HS-5 (cell line): ENCODE measurements around the gene PAQR6.

Experiments used
- DNase-seq: peaks from one replicate; pipeline ENCODE4 v3.0.0-alpha.2; 2012; ENCODE audit warnings: low read depth

Gene PAQR6

DNA sequence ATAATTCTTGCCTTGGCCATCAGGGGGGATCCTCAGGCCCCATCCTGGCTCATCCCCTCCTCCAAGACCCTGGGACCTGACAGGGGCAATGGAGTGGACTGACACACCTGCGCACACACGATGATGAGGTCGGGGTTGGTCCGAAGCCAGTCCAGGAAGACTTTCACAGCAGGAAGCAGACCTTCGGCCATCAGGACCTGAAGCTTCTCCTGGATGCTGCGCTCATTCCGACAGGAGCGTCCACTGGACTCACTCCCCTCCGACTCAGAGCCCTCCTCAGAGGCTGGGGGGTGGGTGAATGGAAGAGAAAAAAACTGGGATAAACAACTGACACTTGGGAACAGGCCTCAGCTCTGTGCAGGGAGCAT, 15.4 kb upstream of the PAQR6 start:
- no peak for DNase-seq

DNA sequence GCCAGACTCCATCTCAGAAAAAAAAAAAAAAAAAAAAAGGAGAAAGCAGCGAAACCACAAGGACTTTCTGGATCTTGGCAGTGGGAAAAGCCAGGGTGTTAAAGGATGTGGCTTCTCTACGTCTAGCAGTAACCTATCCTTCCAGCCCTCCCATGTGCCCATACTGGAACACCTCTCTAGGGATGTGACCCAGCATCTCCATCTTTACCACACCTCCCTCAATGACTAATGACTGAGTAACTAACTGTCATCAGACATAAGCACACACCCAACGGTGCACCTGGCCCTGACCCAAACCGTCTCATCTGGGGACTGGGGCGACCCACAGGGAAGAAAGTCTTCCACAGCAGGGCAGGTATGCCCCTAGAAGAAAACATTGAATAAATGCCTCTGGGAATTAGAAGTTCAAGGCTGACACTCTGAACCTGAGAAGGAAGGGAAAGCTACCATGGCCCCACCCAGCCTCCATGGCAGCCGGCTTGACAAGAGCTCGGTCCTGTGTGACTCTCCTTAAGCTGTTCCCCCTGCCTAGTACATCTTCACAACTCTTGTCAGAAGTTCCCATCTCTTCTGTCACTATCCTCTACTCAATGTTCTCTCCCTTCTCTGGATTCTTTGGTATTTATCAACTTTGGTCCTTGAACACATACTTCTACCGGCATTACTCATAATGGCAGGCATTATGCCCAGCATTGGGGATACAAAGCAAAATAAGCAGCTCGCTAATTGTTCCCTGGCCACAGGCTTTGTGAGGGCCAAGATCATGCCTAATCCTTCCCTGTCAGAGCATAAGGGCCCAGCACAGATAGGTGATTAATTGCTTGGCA, 14.8 kb upstream of the PAQR6 start:
- peak; percentile 83 for DNase-seq

DNA sequence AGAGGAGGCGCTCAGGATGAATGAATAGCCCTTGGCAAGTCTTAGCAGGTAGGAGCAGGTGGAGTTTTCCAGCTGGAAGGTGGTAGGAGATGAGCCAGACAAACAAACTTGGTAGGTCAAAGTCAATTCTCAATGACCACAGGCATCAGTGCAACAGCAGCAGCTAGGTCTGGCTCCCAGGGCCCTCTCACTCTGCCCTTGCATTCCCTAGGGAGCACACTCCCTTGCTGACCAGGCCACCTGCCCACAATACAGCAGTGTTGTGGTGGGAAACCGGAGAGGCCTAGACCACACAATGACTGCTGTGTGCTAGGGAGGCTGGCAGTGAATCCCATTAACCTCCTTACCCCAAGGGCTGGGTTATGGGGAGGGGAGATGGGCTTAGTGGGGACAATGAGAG, 13.0 kb upstream of the PAQR6 start:
- DNase-seq, result no peak

DNA sequence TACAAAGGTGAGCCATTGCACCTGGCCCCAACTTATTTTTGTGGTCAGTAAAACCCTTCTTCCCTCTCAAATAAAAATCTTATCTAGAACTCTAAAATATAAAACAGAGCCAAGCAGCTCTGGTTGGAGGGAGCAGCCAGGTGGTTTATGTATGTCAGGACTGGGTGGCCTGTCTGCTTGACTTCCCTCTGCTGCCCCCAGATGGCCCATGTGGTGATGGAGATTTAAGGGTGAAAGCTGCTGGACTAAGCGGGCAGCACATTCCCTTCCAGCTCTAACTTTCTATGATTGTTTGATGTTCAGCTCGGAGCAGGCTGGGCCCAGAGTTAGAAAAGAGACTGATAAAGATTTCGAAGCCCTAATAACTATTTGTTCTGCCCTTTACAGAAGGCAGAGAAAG, 11.9 kb upstream of the PAQR6 start:
- DNase-seq, result no peak

DNA sequence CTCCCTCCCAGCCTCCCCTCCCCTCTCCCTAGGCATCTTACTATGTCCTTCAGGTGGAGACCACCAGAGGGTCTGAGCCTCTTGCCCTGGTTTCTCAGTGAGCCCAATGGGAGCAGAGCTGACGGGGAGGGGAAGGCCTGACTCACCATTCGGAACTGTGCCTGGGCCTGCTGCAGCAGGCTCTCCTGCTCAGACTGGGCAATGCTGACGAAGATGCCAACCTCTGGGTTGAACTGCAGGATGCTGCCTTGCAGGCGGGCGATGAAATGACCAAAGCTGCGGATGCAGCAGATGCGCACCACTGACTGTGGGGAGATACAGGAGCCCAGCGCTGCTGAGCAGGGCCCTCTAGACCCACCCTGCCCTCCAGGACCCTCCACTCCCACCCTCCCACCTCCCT, 11.0 kb upstream of the PAQR6 start:
- DNase-seq, result no peak

DNA sequence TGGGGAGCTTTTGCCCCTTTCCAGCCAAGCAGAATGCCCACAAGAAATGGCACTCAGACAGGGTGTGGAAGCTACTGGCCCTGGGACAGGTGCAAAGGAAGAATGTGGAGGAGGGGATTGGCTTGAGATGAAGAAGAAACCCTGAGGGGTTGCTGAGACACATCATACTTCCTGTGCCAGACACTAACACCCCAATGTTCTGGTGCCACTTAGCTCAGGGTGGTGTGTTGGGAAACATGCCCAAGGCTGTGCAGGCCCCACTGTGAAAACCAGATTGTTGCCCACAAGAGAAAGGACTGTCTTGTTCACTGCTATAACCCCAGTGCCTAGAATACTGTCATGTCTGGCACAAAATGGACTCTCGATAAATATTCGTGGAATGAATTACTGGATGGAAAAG, 9.9 kb upstream of the PAQR6 start:
- DNase-seq, result no peak

DNA sequence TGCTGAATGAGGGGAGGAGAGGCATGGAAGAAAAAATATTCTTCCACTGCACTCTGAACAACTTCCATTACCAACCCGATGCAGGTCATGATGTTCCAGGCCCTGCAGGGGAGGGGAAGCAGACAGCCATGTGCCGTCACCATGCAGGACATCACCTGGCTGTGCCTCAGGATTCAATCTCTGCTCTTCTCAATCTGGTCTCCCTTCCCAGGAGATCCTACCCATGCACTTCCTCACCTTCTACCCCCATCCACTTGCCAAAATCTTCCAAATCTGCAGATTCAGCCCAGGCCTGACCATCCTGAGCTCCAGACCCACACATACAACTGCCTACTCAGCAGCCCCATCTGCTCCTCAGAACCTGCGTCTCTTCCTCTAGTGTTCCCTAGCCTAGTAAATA, 5.8 kb upstream of the PAQR6 start:
- no peak for DNase-seq

DNA sequence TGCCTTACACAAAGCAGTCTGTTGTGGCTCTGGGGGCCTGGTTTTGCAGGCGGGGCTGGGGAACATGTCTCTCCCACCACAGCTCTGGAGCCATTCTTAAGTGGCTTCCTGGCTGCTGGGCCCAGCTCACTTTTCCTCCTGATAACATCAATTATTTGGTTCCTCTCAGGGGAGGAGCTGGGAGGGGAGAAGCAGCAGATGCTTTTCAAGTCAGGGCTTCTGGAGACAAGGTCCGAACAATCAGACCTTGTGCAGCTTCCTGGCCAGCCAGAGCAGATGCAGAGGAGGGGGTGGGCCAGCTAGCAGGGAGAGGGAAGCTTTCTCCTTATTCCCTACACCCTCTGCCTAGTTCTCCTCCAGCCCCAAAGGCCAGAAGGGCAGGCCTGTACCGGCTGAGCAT, 3.7 kb upstream of the PAQR6 start:
- no peak for DNase-seq

DNA sequence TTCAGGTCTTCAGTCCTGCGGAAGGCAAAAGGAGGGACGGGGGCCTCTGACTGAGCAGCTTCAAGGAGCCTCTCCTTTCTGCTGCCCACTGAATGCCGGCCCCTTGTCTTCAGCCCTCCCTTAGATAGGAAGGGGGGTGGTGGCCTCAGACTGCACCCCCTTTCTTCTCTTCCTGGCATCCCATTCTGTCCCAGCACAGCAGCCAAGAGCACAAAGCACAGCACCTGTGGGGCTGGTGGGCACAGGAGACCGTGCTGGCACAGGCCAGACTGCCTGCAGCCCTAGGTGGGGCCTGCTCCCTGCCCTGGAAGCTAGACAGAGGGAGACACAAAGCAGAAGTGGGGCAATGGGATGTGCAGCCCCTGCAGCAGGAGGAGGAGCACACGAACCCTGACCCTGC, 1.7 kb upstream of the PAQR6 start:
- DNase-seq, result no peak

DNA sequence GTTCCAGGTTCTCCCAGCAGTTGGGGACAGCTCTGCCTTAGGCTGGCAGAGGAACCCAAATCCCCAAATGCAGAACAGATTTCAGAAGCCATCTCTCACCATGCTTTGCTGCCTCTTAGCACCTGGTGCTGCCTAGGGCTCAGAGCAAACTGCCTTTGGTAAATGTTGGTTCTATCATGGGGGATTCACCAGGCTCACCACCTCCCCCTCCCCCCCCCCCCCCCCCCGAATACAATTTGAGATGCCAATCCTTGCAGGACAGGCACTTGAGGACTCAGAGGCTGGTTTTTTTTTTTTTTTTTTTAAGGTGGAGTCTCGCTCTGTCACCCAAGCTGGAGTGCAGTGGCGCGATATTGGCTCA, 447 bp upstream of the PAQR6 start:
- no peak for DNase-seq

DNA sequence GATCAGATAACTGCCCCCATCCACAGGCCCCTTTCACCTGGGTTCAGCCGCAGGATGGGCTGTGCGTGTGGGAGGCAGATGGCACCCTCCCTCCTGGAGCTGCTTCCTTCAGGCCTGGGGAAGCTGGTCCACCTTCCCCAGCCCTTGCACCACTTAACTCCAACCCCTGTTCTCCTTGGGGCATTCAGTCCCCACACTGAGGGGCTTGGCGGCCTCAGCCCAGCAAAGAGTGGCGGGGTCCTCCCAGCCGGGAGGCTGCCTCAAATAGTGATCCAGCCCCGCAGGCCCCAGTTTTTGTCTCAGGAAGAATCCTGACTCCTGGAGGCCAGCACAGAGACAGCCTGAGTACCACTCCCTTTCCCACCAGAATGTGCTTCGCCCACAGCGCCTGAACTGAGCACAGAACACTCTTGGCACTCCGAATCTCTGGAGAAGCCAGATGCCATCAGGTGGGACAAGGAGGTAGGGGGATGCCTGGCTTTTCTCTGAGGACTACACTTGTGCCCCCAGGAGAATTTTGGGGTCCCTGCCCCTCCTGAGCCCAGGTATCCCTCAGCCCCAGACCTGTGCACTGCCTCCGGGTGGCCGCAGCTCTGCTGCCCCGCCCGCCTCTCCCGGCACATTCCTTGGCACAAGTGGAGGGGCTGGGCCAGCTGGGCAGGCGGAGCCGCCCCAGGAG, 936 bp downstream of the PAQR6 start:
- DNase-seq, result no peak

DNA sequence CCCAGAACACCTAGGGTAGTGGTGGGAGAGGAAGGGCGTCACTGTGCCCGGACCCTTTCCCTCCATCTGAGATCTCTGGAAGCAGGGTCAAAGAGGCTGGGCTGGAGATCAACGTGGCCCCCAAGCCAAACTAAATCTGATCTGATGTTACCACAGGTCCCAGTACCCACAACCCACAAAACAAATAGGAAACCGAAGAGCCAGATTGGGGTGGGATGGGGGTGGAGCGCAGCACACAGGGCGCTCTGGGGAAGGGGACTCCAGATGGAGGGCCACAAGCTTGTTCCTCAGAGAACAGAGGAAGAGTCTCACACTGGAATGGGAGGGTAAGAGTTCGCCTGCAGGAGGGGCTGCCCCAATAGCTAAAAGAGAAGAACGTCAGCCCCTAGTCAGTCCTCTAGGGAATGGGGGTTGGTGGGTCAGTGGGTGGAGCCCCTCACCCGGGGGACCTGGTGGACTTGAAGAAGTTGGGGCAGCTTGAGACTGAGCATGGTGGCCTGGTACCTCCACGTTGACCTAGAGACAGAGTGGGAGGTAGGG, 1.5 kb downstream of the PAQR6 start:
- no peak for DNase-seq

DNA sequence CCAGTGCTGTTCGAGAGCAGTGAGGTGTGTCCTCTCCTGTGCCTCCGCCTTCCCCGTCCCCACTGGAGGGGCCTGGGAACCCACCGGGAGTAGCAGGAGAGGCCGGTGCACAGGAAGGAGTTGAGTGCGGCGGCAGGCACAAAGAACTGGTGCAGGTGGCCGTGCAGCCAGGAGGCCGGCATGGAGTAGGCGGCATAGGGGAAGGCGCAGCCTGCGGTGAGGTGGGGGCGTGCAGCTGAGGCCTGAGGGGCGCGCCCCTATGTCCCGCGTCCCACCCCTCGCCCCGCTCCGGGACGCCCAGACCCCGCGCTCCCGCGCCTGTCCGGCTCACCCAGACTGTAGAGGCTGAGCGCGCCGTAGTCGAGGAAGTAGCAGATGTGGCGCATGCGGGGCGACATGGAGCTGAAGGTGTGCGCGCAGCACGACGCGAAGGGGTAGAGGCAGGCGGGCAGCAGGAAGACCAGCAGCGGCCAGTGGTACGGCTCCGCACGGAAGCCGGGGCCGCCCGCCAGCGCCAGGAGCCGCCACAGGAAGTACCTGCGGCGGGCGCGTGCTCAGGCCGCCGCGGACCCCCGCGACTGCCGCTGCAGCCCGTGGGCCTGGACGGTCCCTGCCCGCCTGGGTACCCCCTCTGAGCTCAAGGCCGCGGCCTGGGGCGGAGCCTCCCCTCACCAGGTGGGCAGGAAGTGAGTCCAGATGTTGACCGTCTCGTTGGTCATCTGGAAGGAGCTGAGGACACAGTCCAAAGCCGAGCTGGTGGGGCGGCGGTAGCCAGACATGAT, 2.2 kb downstream of the PAQR6 start:
- no peak for DNase-seq

DNA sequence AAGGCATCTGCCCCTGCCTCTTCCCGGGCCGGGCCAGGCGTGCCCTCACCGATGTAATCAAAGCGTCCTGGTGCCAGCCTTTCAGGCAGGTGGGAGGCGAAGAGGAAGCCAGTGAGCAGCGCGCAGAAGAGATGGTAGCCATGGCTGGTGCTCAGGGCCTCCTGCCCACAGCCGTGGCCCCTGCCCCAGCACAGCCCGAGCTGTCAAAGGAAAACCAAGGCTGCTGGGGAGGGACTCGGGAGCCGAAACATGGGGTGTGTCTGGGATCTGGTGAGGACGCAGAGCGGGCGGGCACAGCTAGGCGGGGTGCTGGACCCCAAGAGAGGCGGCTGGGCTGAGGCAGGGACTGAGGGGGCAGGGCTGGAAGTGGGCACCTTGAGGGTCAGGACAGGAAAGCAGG, 3.1 kb downstream of the PAQR6 start:
- DNase-seq, result no peak

DNA sequence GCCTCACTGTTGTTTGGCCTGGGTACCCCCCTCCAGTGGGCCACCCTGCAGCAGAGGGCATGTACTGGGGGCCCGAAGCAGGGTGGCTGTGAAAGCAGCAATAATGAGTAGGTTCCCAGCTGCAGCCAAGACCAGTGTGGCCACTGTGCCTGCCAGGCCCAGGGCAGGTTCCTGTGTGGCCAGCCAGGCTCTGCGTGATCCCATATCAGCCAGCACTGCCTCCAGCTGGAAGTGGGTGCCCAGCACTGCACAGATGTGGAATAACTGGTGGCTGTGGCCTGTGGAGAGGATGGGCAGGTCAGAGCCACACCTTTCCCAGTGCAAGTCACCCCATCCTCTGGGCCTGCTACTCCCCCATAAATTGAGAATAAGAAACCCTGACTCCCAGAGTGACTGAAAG, 3.7 kb downstream of the PAQR6 start:
- DNase-seq, result no peak

DNA sequence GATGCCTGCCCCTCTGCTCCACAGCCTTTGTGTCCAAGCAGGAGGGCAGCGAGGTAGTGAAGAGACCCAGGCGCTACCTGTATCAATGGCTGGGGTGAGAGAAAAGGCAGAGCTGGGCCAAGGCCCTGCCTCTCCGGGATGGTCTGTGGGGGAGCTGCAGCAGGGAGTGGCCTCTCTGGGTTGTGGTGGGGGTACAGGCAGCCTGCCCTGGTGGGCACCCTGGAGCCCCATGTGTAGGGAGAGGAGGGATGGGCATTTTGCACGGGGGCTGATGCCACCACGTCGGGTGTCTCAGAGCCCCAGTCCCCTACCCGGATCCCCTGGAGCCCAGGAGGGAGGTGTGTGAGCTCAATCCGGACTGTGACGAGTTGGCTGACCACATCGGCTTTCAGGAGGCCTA, 5.1 kb downstream of the PAQR6 start:
- DNase-seq, result no peak

DNA sequence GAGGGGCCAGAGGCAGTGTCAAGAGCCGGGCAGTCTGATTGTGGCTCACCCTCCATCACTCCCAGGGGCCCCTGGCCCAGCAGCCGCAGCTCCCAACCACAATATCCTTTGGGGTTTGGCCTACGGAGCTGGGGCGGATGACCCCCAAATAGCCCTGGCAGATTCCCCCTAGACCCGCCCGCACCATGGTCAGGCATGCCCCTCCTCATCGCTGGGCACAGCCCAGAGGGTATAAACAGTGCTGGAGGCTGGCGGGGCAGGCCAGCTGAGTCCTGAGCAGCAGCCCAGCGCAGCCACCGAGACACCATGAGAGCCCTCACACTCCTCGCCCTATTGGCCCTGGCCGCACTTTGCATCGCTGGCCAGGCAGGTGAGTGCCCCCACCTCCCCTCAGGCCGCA, 5.9 kb downstream of the PAQR6 start, which contains the start of gene BGLAP:
TSS of gene BGLAP (plus strand) at position 259 of the 400 bp plus-strand sequence. CDS start at position 307, 48 bp downstream.
- DNase-seq, result no peak

DNA sequence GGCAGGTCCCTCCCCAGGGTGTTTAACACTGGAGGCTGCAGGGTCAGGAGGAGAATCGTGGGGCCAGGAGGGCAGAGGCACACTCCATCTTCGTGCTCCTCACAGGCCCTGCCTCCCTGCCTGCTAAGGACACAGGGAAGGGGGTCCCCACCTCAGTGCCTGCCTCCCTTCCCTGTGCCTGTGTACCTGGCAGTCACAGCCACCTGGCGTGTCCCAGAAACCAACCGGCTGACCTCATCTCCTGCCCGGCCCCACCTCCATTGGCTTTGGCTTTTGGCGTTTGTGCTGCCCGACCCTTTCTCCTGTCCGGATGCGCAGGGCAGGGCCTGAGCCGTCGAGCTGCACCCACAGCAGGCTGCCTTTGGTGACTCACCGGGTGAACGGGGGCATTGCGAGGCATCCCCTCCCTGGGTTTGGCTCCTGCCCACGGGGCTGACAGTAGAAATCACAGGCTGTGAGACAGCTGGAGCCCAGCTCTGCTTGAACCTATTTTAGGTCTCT, 6.5 kb downstream of the PAQR6 start:
- DNase-seq, result no peak

DNA sequence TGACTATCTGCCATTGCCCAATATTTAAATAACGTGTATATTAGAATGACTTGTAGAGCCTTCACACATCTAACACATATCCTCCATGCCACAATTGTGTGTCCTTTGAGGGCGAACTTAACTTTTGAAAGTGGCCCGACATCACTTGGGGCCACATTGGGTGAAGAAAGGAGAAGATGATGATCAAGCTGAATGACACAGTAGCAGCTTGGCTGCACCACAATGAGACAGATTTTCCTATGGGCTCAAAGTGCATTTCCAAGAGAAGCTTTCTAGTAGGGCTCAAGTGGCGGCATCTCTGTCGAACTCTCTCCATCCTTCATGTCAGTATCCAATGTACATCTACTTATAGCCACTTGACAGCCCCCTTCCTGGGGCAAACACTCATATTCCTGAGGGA, 9.6 kb downstream of the PAQR6 start:
- no peak for DNase-seq

DNA sequence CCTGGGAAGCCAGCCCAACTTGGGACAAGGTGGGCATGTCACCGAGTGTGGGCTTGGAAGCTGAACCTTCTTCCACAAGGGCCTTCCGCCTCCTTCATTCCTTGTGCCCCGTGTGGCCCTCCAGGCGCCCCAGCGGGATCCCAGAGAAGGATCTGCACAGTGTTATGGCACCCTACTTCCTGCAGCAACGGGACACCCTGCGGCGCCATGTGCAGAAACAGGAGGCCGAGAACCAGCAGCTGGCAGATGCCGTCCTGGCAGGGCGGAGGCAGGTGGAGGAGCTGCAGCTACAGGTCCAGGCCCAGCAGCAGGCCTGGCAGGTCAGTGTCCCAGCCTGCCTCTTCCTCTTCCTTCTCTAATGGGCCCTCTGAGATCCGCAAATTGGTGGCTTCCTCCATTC, 11.7 kb downstream of the PAQR6 start:
- DNase-seq, result no peak

DNA sequence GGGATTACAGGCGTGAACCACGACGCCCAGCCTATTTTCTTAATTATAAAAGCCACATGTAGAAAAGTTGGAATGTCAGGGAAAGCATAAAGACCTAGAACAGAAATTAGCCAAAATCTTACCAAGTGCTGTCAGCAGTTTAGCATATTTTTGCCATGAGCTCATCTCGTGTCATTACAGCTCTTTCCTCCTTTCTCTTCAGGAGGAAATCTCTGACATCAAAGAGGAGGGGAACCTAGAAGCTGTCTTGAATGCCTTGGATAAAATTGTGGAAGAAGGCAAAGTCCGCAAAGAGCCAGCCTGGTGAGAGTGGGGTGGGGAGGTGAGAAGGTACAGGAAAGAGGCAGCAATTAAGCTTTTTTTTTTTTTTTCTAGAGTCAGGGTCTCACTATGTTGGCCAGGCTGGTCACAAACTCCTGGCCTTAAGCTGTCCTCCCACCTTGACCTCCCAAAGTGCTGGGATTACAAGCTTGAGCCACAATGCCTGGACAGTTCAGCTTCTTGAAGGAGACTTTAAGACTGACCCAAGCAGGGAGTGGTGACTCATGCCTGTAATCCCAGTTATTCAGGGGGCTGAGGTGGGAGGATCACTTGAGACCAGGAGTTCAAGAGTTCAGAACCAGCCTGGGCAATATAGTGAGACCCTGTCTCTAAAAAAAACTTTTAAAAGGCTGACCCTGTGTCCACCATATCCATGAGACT, 14.3 kb downstream of the PAQR6 start:
- peak; percentile 75 for DNase-seq
